H1 (cell line): ENCODE measurements around the gene SIRT6. TPM values are rescaled to one million over a fixed set of nuclear protein-coding genes. Genes with fewer than 3 reads are reported as not detected.

ENCODE experiments used
- CTCF ChIA-PET: fragments of 300-600 bp; sonication (Branson Sonifier 250); formaldehyde crosslinking; loops from one replicate; lab custom pipeline; 2021; ENCODE audit not compliant: partially characterized antibody; lab: Charles Lee
- POLR2A ChIA-PET: fragments of 300-600 bp; sonication (Branson Sonifier 250); formaldehyde crosslinking; loops from one replicate; lab custom pipeline; 2021; ENCODE audit warnings: inconsistent platforms; ENCODE audit not compliant: partially characterized antibody; lab: Charles Lee
- DNase-seq, 2 experiments: peaks; one replicate each; pipeline versions ENCODE4 v3.0.0 to v3.0.0-alpha.2; 2010 to 2022; ENCODE audit warnings: low spot score in 2 of 2, low read depth in 1 of 2, mixed read lengths in 1 of 2
- FAIRE-seq: peaks from 2 replicates; lab custom pipeline; 2011; peaks lifted over from hg19 to GRCh38; lab: Jason Lieb, UNC
- H2AFZ ChIP-seq: 2 replicates; pipeline ENCODE4 v1.8.1; 2012; ENCODE audit warnings: low read length, inconsistent platforms
- H2AK5ac ChIP-seq: 2 replicates; pipeline ENCODE4 v1.6.1; 2013; ENCODE audit warnings: low read depth, low read length
- H2BK120ac ChIP-seq: replicated peaks from 2 replicates; pipeline ENCODE3; 2013; ENCODE audit warnings: low read depth, low read length, inconsistent platforms
- H2BK12ac ChIP-seq: 2 replicates; pipeline ENCODE4 v1.6.1; 2013; ENCODE audit warnings: low read depth, low read length
- H2BK15ac ChIP-seq: 2 replicates; pipeline ENCODE4 v1.6.1; 2013; ENCODE audit warnings: low read length
- H2BK20ac ChIP-seq: 2 replicates; pipeline ENCODE4 v1.6.1; 2013; ENCODE audit warnings: low read length
- H2BK5ac ChIP-seq: 2 replicates; pipeline ENCODE4 v1.6.1; 2013; ENCODE audit warnings: low read depth, low read length
- H3K14ac ChIP-seq: 2 replicates; pipeline ENCODE4 v1.6.1; 2013; ENCODE audit warnings: inconsistent platforms; ENCODE audit not compliant: insufficient read length
- H3K18ac ChIP-seq: 2 replicates; pipeline ENCODE4 v1.6.1; 2013; ENCODE audit warnings: low read length; ENCODE audit errors: extremely low read depth
- H3K23ac ChIP-seq: 2 replicates; pipeline ENCODE4 v1.6.1; 2013; ENCODE audit warnings: inconsistent platforms; ENCODE audit not compliant: insufficient read length
- H3K23me2 ChIP-seq: 2 replicates; pipeline ENCODE4 v1.6.1; 2013; ENCODE audit warnings: low read depth, low read length
- H3K27ac ChIP-seq: 2 replicates; pipeline ENCODE4 v1.6.1; 2011; ENCODE audit warnings: low read depth, low read length, inconsistent platforms
- H3K27me3 ChIP-seq, 4 experiments: replicated peaks in 1 of 4; 1 replicate in 1 of 4; 2 replicates in 3 of 4; pipeline versions ENCODE4 v1.6.1 to v1.8.1; 2011 to 2013; ENCODE audit warnings: low read length in 3 of 4, mild to moderate bottlenecking in 3 of 4, inconsistent platforms in 2 of 4, mixed read lengths in 2 of 4, moderate library complexity in 1 of 4; ENCODE audit not compliant: control insufficient read depth in 3 of 4, insufficient read depth in 3 of 4; ENCODE audit errors: extremely low read depth in 1 of 4
- H3K36me3 ChIP-seq, 4 experiments: 2 replicates each; pipeline versions ENCODE4 v1.6.1 to v1.8.1; 2011 to 2013; ENCODE audit warnings: mild to moderate bottlenecking in 4 of 4, low read length in 3 of 4, moderate library complexity in 2 of 4, control low read depth in 1 of 4, inconsistent platforms in 1 of 4; ENCODE audit not compliant: insufficient read depth in 4 of 4, control insufficient read depth in 2 of 4
- H3K4ac ChIP-seq: replicated peaks from 2 replicates; pipeline ENCODE3; 2013; ENCODE audit warnings: low read length, low read depth, mixed read lengths, inconsistent platforms; ENCODE audit not compliant: insufficient read length
- H3K4me1 ChIP-seq, 4 experiments: replicated peaks in 1 of 4; 1 replicate in 1 of 4; 2 replicates in 3 of 4; pipeline versions ENCODE4 v1.6.1 to v1.8.1; 2011 to 2013; ENCODE audit warnings: low read length in 3 of 4, inconsistent platforms in 2 of 4, mixed read lengths in 1 of 4; ENCODE audit not compliant: insufficient read depth in 4 of 4, control insufficient read depth in 3 of 4
- H3K4me2 ChIP-seq, 2 experiments: 2 replicates each; pipeline versions ENCODE4 v1.6.1 to v1.8.1; 2011 to 2013; ENCODE audit warnings: low read depth in 2 of 2, low read length in 2 of 2, control low read depth in 1 of 2, inconsistent platforms in 1 of 2, mild to moderate bottlenecking in 1 of 2; ENCODE audit not compliant: insufficient read depth in 1 of 2
- H3K4me3 ChIP-seq, 4 experiments: fragments of 200-600, 300-600 bp in 1 of 4; sonication (generic), shearing (Covaris generic), sonication (Bioruptor Twin) in 1 of 4; 2 replicates each; pipeline versions ENCODE4 v1.5.1 to v1.8.1; 2011 to 2016; ENCODE audit warnings: low read length in 4 of 4, low read depth in 3 of 4, control low read depth in 2 of 4, inconsistent platforms in 2 of 4, mild to moderate bottlenecking in 2 of 4, mixed read lengths in 1 of 4, moderate library complexity in 1 of 4; ENCODE audit not compliant: insufficient read depth in 2 of 4; ENCODE audit errors: extremely low read depth in 1 of 4
- H3K56ac ChIP-seq: replicated peaks from 2 replicates; pipeline ENCODE3; 2013; ENCODE audit warnings: low read depth, mild to moderate bottlenecking, mixed read lengths, low read length, inconsistent platforms; ENCODE audit not compliant: insufficient read length
- H3K79me1 ChIP-seq: 2 replicates; pipeline ENCODE4 v1.6.1; 2013; ENCODE audit warnings: low read depth, low read length, control low read depth
- H3K79me2 ChIP-seq, 2 experiments: 2 replicates each; pipeline versions ENCODE4 v1.6.1 to v1.8.1; 2012 to 2013; ENCODE audit warnings: low read length in 2 of 2, mild to moderate bottlenecking in 2 of 2, inconsistent platforms in 1 of 2; ENCODE audit not compliant: insufficient read depth in 2 of 2, control insufficient read depth in 1 of 2
- H3K9ac ChIP-seq, 4 experiments: replicated peaks in 1 of 4; 1 replicate in 1 of 4; 2 replicates in 3 of 4; pipeline versions ENCODE4 v1.6.1 to v1.8.1; 2011 to 2013; ENCODE audit warnings: low read depth in 3 of 4, low read length in 3 of 4, control low read depth in 2 of 4, mild to moderate bottlenecking in 2 of 4, moderate library complexity in 2 of 4, inconsistent platforms in 1 of 4; ENCODE audit errors: extremely low read depth in 1 of 4
- H3K9me3 ChIP-seq, 2 experiments: 2 replicates each; pipeline versions ENCODE4 v1.6.1 to v1.8.1; 2012 to 2013; ENCODE audit warnings: mild to moderate bottlenecking in 2 of 2, moderate library complexity in 2 of 2, control low read depth in 1 of 2, inconsistent platforms in 1 of 2, low read depth in 1 of 2, low read length in 1 of 2, mixed read lengths in 1 of 2; ENCODE audit not compliant: insufficient read depth in 2 of 2
- H4K20me1 ChIP-seq, 2 experiments: replicated peaks in 1 of 2; 2 replicates each; pipeline versions ENCODE3 to v1.8.1; 2011 to 2013; ENCODE audit warnings: inconsistent platforms in 2 of 2, low read length in 2 of 2, mild to moderate bottlenecking in 1 of 2; ENCODE audit not compliant: insufficient read depth in 2 of 2, control insufficient read depth in 1 of 2
- H4K5ac ChIP-seq: 2 replicates; pipeline ENCODE4 v1.6.1; 2013; ENCODE audit warnings: low read length, low read depth, mixed read lengths, inconsistent platforms; ENCODE audit not compliant: insufficient read length
- H4K8ac ChIP-seq: 2 replicates; pipeline ENCODE4 v1.8.0; 2013; ENCODE audit warnings: mild to moderate bottlenecking, moderate library complexity, low read length, inconsistent platforms; ENCODE audit not compliant: insufficient read depth; ENCODE audit errors: extremely low read depth
- H4K91ac ChIP-seq: replicated peaks from 2 replicates; pipeline ENCODE3; 2013; ENCODE audit warnings: low read length, mixed read lengths, inconsistent platforms; ENCODE audit not compliant: insufficient read length
- WGBS, 2 experiments: shearing (Covaris generic) in 1 of 2; methylation state at CpG; one replicate each; pipeline versions ENCODE4 v1.1.6 to v1.1.7; 2013 to 2015; ENCODE audit warnings: low lambda C conversion rate in 2 of 2, mixed read lengths in 2 of 2, inconsistent platforms in 1 of 2, low coverage in 1 of 2, missing lambda C conversion rate in 1 of 2; ENCODE audit not compliant: insufficient replicate concordance in 2 of 2, insufficient coverage in 1 of 2, insufficient read length in 1 of 2; ENCODE audit errors: extremely low coverage in 1 of 2, missing lambda C conversion rate in 1 of 2; 5-methylcytosine and 5-hydroxymethylcytosine counted together
- polyA plus RNA-seq, 7 experiments: library from polyadenylated mRNA; depleted of rRNA in 3 of 7; stranded (reverse) in 5 of 7; unstranded in 2 of 7; fragments of >200 nt in 5 of 7; fragments of 200-250 nt in 2 of 7; gene quantifications; 1 replicate in 5 of 7; 2 replicates in 1 of 7; 4 replicates in 1 of 7; pipeline versions ENCODE4 v1.2.1 to v1.2.3, GENCODE V29; 2011 to 2013; ENCODE audit warnings: missing spikeins in 2 of 7, mixed read lengths in 2 of 7
- total RNA-seq: library from RNA; stranded (reverse); fragmentation: NEBNext Ultra II Directional; extraction: Animal tissue kit (Norgen Biotek cat#: 25700); gene quantifications from 2 replicates; pipeline ENCODE4 v1.2.1, GENCODE V29; 2021
- TF ChIP-seq, protein P1 (sequence below): IDR thresholded peaks from 2 replicates; pipeline ENCODE4 v1.6.1; 2012; ENCODE audit warnings: inconsistent platforms

Gene SIRT6
- total and polyA plus RNA-seq, 2 of the 8 experiments (the other 6 are each of a cell fraction or from before 2014, with no cell fraction given): 25.2 to 27.0 TPM

DNA sequence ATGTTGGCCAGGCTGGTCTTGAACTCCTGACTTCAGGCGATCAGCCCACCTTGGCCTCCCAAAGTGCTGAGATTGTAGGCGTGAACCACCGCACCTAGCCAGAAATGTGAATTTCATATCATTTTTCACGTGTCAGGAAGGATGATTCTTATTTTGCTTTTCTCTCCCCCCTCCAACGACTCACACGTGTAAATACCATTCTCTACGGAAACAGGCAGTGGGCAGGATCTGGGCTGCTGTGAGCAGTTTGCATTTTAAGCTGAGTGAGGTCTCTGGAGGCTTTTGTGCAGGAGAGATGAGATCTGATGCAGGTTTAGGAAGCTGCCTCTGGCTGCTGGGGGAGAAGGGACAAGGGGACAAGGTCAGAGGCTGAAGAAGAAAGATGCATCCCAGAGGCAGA, 12.0 kb upstream of the SIRT6 start:
- Histone ChIP-seq H2BK12ac (no peak overlapping the region), H2BK20ac (no peak overlapping the region), H3K18ac (no peak overlapping the region), H3K4me3 (no peak overlapping the region), H3K36me3 (no peaks in the 10 kb centered on the region), H3K79me2 (no peaks in the 10 kb centered on the region), H2AK5ac (no peak overlapping the region), H4K20me1 (no peaks in the 10 kb centered on the region), H2BK5ac (no peak overlapping the region), H2AFZ (no peak overlapping the region), H2BK120ac (no peak overlapping the region), H3K27me3 (peaks cover 0 to 7% (median 3%) of the 10 kb centered on the region in 4 experiments; a peak in 2 of 7 replicates), H3K23ac (no peak overlapping the region), H2BK15ac (no peak overlapping the region), H3K4ac (no peak overlapping the region), H3K4me1 (peaks cover 0 to 2% (median 0%) of the 10 kb centered on the region in 4 experiments; a peak in 3 of 7 replicates), H3K79me1 (no peaks in the 10 kb centered on the region), H3K4me2 (no peak overlapping the region), H3K27ac (no peak overlapping the region), H4K8ac (no peak overlapping the region), H4K5ac (no peak overlapping the region), H3K56ac (no peak overlapping the region), H3K9me3 (no peaks in the 10 kb centered on the region), H3K9ac (no peak overlapping the region), H3K14ac (no peak overlapping the region), H4K91ac (no peak overlapping the region), H3K23me2 (peaks cover 4% of the 10 kb centered on the region)
- DNase-seq (no peak), FAIRE-seq (no peak)
- ChIA-PET POLR2A (no interaction called here), CTCF (interaction anchor here (0.5 to 4.4 kb wide), 5 partner anchors 27 to 869 kb away, joined by 3 to 18 read pairs (median 3); no protein-coding TSS in a partner anchor)
- 75% methylated on average over 7 of the region's 7 CpGs; no CpG with 5 or more reads in 1 of the 2 experiments for WGBS, 2 experiments
- TF ChIP-seq, protein P1, sequence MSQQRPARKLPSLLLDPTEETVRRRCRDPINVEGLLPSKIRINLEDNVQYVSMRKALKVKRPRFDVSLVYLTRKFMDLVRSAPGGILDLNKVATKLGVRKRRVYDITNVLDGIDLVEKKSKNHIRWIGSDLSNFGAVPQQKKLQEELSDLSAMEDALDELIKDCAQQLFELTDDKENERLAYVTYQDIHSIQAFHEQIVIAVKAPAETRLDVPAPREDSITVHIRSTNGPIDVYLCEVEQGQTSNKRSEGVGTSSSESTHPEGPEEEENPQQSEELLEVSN: no peak
